T-cell (primary cell): ENCODE results near the gene P2RY11. TPM values are rescaled to one million over a fixed set of nuclear protein-coding genes. Genes with fewer than 3 reads are reported as not detected.

Experiments
- ATAC-seq, 4 experiments: fragments of 200-7000 bp in 3 of 4; fragments of 150-1000 bp in 1 of 4; cut with Tn5 transposase; replicated peaks in 1 of 4; 1 replicate in 3 of 4; 2 replicates in 1 of 4; pipeline ENCODE4 v1.10.0; 2021; ENCODE audit warnings: moderate library complexity in 3 of 4, mild to moderate bottlenecking in 2 of 4, moderate number of reproducible peaks in 1 of 4
- CTCF ChIA-PET, 2 donors: fragments of 300-600 bp; sonication (Branson Sonifier 250); formaldehyde crosslinking; loops; one replicate each; lab custom pipeline; 2022; ENCODE audit warnings: antibody characterized with exemption in 2 of 2; lab: Charles Lee
- POLR2A ChIA-PET, 2 donors: fragments of 300-600 bp; sonication (Branson Sonifier 250); formaldehyde crosslinking; loops; one replicate each; lab custom pipeline; 2022; ENCODE audit warnings: antibody characterized with exemption in 2 of 2; lab: Charles Lee
- DNase-seq, 35 experiments: peaks; one replicate each; pipeline versions ENCODE4 v3.0.0 to v3.0.0-alpha.2; 2013 to 2023
- H3K27ac ChIP-seq: one replicate; pipeline ENCODE4 v1.5.1; 2013; ENCODE audit warnings: low read length
- H3K27me3 ChIP-seq, 2 experiments: replicated peaks in 1 of 2; 1 replicate in 1 of 2; 2 replicates in 1 of 2; pipeline versions ENCODE4 v1.6.1 to v1.7.0; 2013; ENCODE audit warnings: low read length in 1 of 2, mixed read lengths in 1 of 2; ENCODE audit not compliant: control insufficient read depth in 2 of 2, insufficient read depth in 2 of 2; ENCODE audit errors: extremely low read depth in 1 of 2
- H3K36me3 ChIP-seq, 2 donors: 1 replicate in 1 of 2; 2 replicates in 1 of 2; pipeline versions ENCODE4 v1.6.1 to v1.7.0; 2013; ENCODE audit warnings: low read length in 1 of 2; ENCODE audit not compliant: control insufficient read depth in 2 of 2, insufficient read depth in 1 of 2; ENCODE audit errors: extremely low read depth in 1 of 2
- H3K4me1 ChIP-seq, 2 experiments: 1 replicate in 1 of 2; 2 replicates in 1 of 2; pipeline versions ENCODE4 v1.6.1 to v1.7.0; 2013; ENCODE audit warnings: low read length in 2 of 2, mixed read lengths in 1 of 2; ENCODE audit not compliant: insufficient read depth in 2 of 2, control insufficient read depth in 1 of 2; ENCODE audit errors: extremely low read depth in 1 of 2
- H3K4me3 ChIP-seq, 2 donors: 1 replicate in 1 of 2; 2 replicates in 1 of 2; pipeline versions ENCODE4 v1.5.1 to v1.7.0; 2013; ENCODE audit warnings: mild to moderate bottlenecking in 2 of 2, low read length in 1 of 2, moderate library complexity in 1 of 2; ENCODE audit not compliant: control insufficient read depth in 1 of 2; ENCODE audit errors: extremely low read depth in 1 of 2
- H3K9me3 ChIP-seq: 2 replicates; pipeline ENCODE4 v1.7.0; 2013
- H3K27ac Mint-ChIP-seq, 2 donors: one replicate each; pipeline ENCODE4 v1.8.0; 2020 to 2021; ENCODE audit warnings: mild to moderate bottlenecking in 2 of 2, mixed read lengths in 2 of 2
- H3K27me3 Mint-ChIP-seq, 2 donors: one replicate each; pipeline ENCODE4 v1.8.0; 2021 to 2022; ENCODE audit warnings: mixed read lengths in 2 of 2
- H3K36me3 Mint-ChIP-seq: one replicate; pipeline ENCODE4 v1.8.0; 2021; ENCODE audit warnings: mixed read lengths
- H3K4me1 Mint-ChIP-seq, 3 donors: one replicate each; pipeline ENCODE4 v1.8.0; 2020 to 2022; ENCODE audit warnings: mixed read lengths in 3 of 3, mild to moderate bottlenecking in 1 of 3
- H3K4me3 Mint-ChIP-seq, 3 donors: one replicate each; pipeline ENCODE4 v1.8.0; 2020 to 2022; ENCODE audit warnings: mild to moderate bottlenecking in 3 of 3, mixed read lengths in 3 of 3, moderate library complexity in 3 of 3
- H3K9me3 Mint-ChIP-seq, 3 donors: one replicate each; pipeline ENCODE4 v1.8.0; 2020 to 2022; ENCODE audit warnings: mixed read lengths in 3 of 3
- WGBS: methylation state at CpG from one replicate; pipeline ENCODE4 v1.1.5; 2013; ENCODE audit warnings: missing lambda C conversion rate; ENCODE audit not compliant: insufficient coverage; 5-methylcytosine and 5-hydroxymethylcytosine counted together
- total RNA-seq, 35 experiments: library from RNA in 6 of 35; stranded (reverse) in 6 of 35; fragments of 120-200 nt in 1 of 35; gene quantifications; one replicate each; pipeline versions ENCODE4 v1.2.1 to v1.2.4 and lab custom pipeline; 2013 to 2026

The P2RY11 gene
- total RNA-seq, 5 donors from 2014 or later (not counting 1 experiment from before 2014, with no cell fraction given), result 58.8 to 75.2 (median 61.7) TPM

- H3K36me3 ChIP-seq, result peaks cover 26 to 87% of the 10 kb centered on the region in 2 donors
- peaks cover 48% of the 10 kb centered on the region for H3K36me3 Mint-ChIP-seq
- peak overlapping the region; percentile 74 to 78 (median 78) for H3K4me3 Mint-ChIP-seq
- DNase-seq (peak in 34 of 35 experiments; percentile 13 to 80 (median 40)), ATAC-seq (peak; percentile 95 to 99 (median 98))
- no peaks in the 10 kb centered on the region for H3K27me3 ChIP-seq
- no peaks in the 10 kb centered on the region for H3K27me3 Mint-ChIP-seq
- H3K9me3 ChIP-seq, result no peaks in the 10 kb centered on the region
- H3K4me1 ChIP-seq, result peaks cover 21 to 54% of the 10 kb centered on the region in 2 experiments
- peak overlapping the region; percentile 34 to 49 for H3K4me3 ChIP-seq
- peak overlapping the region; percentile 97 for H3K27ac ChIP-seq
- H3K4me1 Mint-ChIP-seq, result peaks cover 45 to 58% (median 51%) of the 10 kb centered on the region in 3 donors
- no peaks in the 10 kb centered on the region for H3K9me3 Mint-ChIP-seq
- H3K27ac Mint-ChIP-seq, result peak overlapping the region; percentile 100
- WGBS, result 21% methylated on average over 7 of the region's 15 CpGs
- POLR2A ChIA-PET, result interaction anchor here (0.5 to 1.0 kb wide), 7 partner anchors 27 to 358 kb away, joined by 3 to 8 read pairs (median 4); partner anchors contain the start of gene DNMT1 (in 1 of the 2)
- CTCF ChIA-PET, result interaction anchor here (0.5 to 1.6 kb wide), 14 partner anchors 10 to 1909 kb away, joined by 3 to 9 read pairs (median 5); no protein-coding TSS in a partner anchor
These were observed 31.3 kb downstream of the P2RY11 start for GRCh38 chr19:10142701-10143375.

GRCh38 chr19:10143681-10144080 lies 32.2 kb downstream of the P2RY11 start:
- H3K9me3 ChIP-seq, result no peaks in the 10 kb centered on the region
- no peak overlapping the region for H3K4me3 ChIP-seq
- peak in 5 of 35 experiments; percentile 13 to 42 (median 22) for DNase-seq
- POLR2A ChIA-PET, result interaction anchor here (0.6 to 1.0 kb wide), 3 partner anchors 29 to 357 kb away, joined by 3 to 5 read pairs (median 4); no protein-coding TSS in a partner anchor
- peak overlapping the region; percentile 43 to 78 (median 74) for H3K4me3 Mint-ChIP-seq
- H3K4me1 Mint-ChIP-seq, result peaks cover 45 to 56% (median 51%) of the 10 kb centered on the region in 3 donors
- H3K36me3 Mint-ChIP-seq, result peaks cover 46% of the 10 kb centered on the region
- H3K9me3 Mint-ChIP-seq, result no peaks in the 10 kb centered on the region
- no peak for ATAC-seq
- no peaks in the 10 kb centered on the region for H3K27me3 Mint-ChIP-seq
- H3K36me3 ChIP-seq, result peaks cover 26 to 83% of the 10 kb centered on the region in 2 donors
- H3K4me1 ChIP-seq, result peaks cover 21 to 54% of the 10 kb centered on the region in 2 experiments
- peak overlapping the region; percentile 97 for H3K27ac ChIP-seq
- H3K27me3 ChIP-seq, result no peaks in the 10 kb centered on the region
- CTCF ChIA-PET, result interaction anchor here in 1 of 2 donors (0.8 to 1.6 kb wide), 7 partner anchors 22 to 212 kb away, joined by 3 to 9 read pairs (median 5); no protein-coding TSS in a partner anchor
- peak overlapping the region; percentile 100 for H3K27ac Mint-ChIP-seq
- WGBS, result 46% methylated on average over 11 of the region's 11 CpGs

- no peaks in the 10 kb centered on the region for H3K9me3 ChIP-seq
- no peaks in the 10 kb centered on the region for H3K27me3 ChIP-seq
- no peak for ATAC-seq
- ChIA-PET CTCF (no interaction called here), POLR2A (no interaction called here)
- peaks cover 26 to 82% of the 10 kb centered on the region in 2 donors for H3K36me3 ChIP-seq
- H3K27me3 Mint-ChIP-seq, result no peaks in the 10 kb centered on the region
- H3K4me1 ChIP-seq, result peaks cover 21 to 51% of the 10 kb centered on the region in 2 experiments
- peak overlapping the region; percentile 97 for H3K27ac ChIP-seq
- peaks cover 44% of the 10 kb centered on the region for H3K36me3 Mint-ChIP-seq
- peak overlapping the region; percentile 100 for H3K27ac Mint-ChIP-seq
- H3K4me1 Mint-ChIP-seq, result peaks cover 41 to 51% (median 47%) of the 10 kb centered on the region in 3 donors
- H3K4me3 ChIP-seq, result no peak overlapping the region
- peak overlapping the region in 1 of 3 donors; percentile 78 for H3K4me3 Mint-ChIP-seq
- 85% methylated on average over 10 of the region's 10 CpGs for WGBS
- H3K9me3 Mint-ChIP-seq, result no peaks in the 10 kb centered on the region
- DNase-seq, result peak in 1 of 35 experiments; percentile 21
These were observed 32.9 kb downstream of the P2RY11 start for GRCh38 chr19:10144361-10144760.

- WGBS, result 94% methylated on average over 3 of the region's 10 CpGs
- Histone ChIP-seq H3K36me3 (peaks cover 24 to 82% of the 10 kb centered on the region in 2 donors), H3K4me3 (no peak overlapping the region), H3K27me3 (no peaks in the 10 kb centered on the region), H3K4me1 (peaks cover 21 to 47% of the 10 kb centered on the region in 2 experiments), H3K9me3 (no peaks in the 10 kb centered on the region), H3K27ac (peak overlapping the region; percentile 97)
- ATAC-seq, result no peak
- no peaks in the 10 kb centered on the region for H3K27me3 Mint-ChIP-seq
- CTCF ChIA-PET, result no interaction called here
- H3K4me3 Mint-ChIP-seq, result no peak overlapping the region
- POLR2A ChIA-PET, result interaction anchor here in 1 of 2 donors (0.6 kb wide), 1 partner anchor 101 kb away, joined by 6 read pairs; no protein-coding TSS in a partner anchor
- no peak for DNase-seq
- peaks cover 46% of the 10 kb centered on the region for H3K36me3 Mint-ChIP-seq
- peaks cover 40 to 51% (median 45%) of the 10 kb centered on the region in 3 donors for H3K4me1 Mint-ChIP-seq
- no peaks in the 10 kb centered on the region for H3K9me3 Mint-ChIP-seq
- H3K27ac Mint-ChIP-seq, result peak overlapping the region; percentile 100
These were observed 33.5 kb downstream of the P2RY11 start for GRCh38 chr19:10145031-10145430.

GRCh38 chr19:10146142-10146541 lies 34.6 kb downstream of the P2RY11 start:
- H3K36me3 Mint-ChIP-seq, result peaks cover 50% of the 10 kb centered on the region
- H3K36me3 ChIP-seq, result peaks cover 17 to 83% of the 10 kb centered on the region in 2 donors
- ATAC-seq (no peak), DNase-seq (no peak)
- 97% methylated on average over 10 of the region's 14 CpGs for WGBS
- H3K27me3 ChIP-seq, result no peaks in the 10 kb centered on the region
- H3K4me1 ChIP-seq, result peaks cover 21 to 41% of the 10 kb centered on the region in 2 experiments
- no peaks in the 10 kb centered on the region for H3K9me3 Mint-ChIP-seq
- H3K27me3 Mint-ChIP-seq, result no peaks in the 10 kb centered on the region
- peak overlapping the region; percentile 100 for H3K27ac Mint-ChIP-seq
- no peak overlapping the region for H3K27ac ChIP-seq
- H3K4me3 ChIP-seq, result no peak overlapping the region
- POLR2A ChIA-PET, result no interaction called here
- no peak overlapping the region for H3K4me3 Mint-ChIP-seq
- no peaks in the 10 kb centered on the region for H3K9me3 ChIP-seq
- CTCF ChIA-PET, result interaction anchor here in 1 of 2 donors (0.6 kb wide), 1 partner anchor 40 kb away, joined by 9 read pairs; no protein-coding TSS in a partner anchor
- peaks cover 35 to 44% (median 39%) of the 10 kb centered on the region in 3 donors for H3K4me1 Mint-ChIP-seq

- Histone ChIP-seq H3K4me3 (no peak overlapping the region), H3K9me3 (no peaks in the 10 kb centered on the region), H3K27me3 (no peaks in the 10 kb centered on the region), H3K27ac (no peak overlapping the region), H3K36me3 (peaks cover 19 to 81% of the 10 kb centered on the region in 2 donors), H3K4me1 (peaks cover 0 to 9% of the 10 kb centered on the region in 2 experiments)
- ATAC-seq (no peak), DNase-seq (no peak)
- H3K27ac Mint-ChIP-seq, result no peak overlapping the region
- peaks cover 55% of the 10 kb centered on the region for H3K36me3 Mint-ChIP-seq
- H3K4me1 Mint-ChIP-seq, result peaks cover 3 to 14% (median 10%) of the 10 kb centered on the region in 3 donors
- H3K27me3 Mint-ChIP-seq, result no peaks in the 10 kb centered on the region
- 98% methylated on average over 11 of the region's 12 CpGs for WGBS
- no peak overlapping the region for H3K4me3 Mint-ChIP-seq
- no peaks in the 10 kb centered on the region for H3K9me3 Mint-ChIP-seq
- CTCF ChIA-PET, result no interaction called here
- POLR2A ChIA-PET, result interaction anchor here in 1 of 2 donors (0.5 kb wide), 1 partner anchor 13 kb away, joined by 3 read pairs; no protein-coding TSS in a partner anchor
These were observed 37.9 kb downstream of the P2RY11 start for GRCh38 chr19:10149427-10149826.
